Endothelial cell (in vitro differentiated cells): ENCODE measurements around the gene CPLX3. TPM values are rescaled to one million over a fixed set of nuclear protein-coding genes. Genes with fewer than 3 reads are reported as not detected.

Experiments used
- DNase-seq: peaks from one replicate; pipeline ENCODE4 v3.0.0; 2021; ENCODE audit warnings: low spot score
- H3K27ac Mint-ChIP-seq: one replicate; pipeline ENCODE4 v1.8.0; 2021; ENCODE audit warnings: mixed read lengths, inconsistent platforms; ENCODE audit not compliant: unreplicated experiment
- H3K27me3 Mint-ChIP-seq: one replicate; pipeline ENCODE4 v1.8.0; 2021; ENCODE audit warnings: mild to moderate bottlenecking, moderate library complexity, mixed read lengths, inconsistent platforms; ENCODE audit not compliant: unreplicated experiment
- H3K36me3 Mint-ChIP-seq: one replicate; pipeline ENCODE4 v1.8.0; 2021; ENCODE audit warnings: mild to moderate bottlenecking, low read depth, mixed read lengths, inconsistent platforms; ENCODE audit not compliant: unreplicated experiment
- H3K4me1 Mint-ChIP-seq: one replicate; pipeline ENCODE4 v1.8.0; 2021; ENCODE audit warnings: mild to moderate bottlenecking, mixed read lengths, inconsistent platforms; ENCODE audit not compliant: unreplicated experiment
- H3K4me3 Mint-ChIP-seq: one replicate; pipeline ENCODE4 v1.8.0; 2021; ENCODE audit warnings: mild to moderate bottlenecking, mixed read lengths, inconsistent platforms; ENCODE audit not compliant: unreplicated experiment
- H3K9me3 Mint-ChIP-seq: one replicate; pipeline ENCODE4 v1.8.0; 2021; ENCODE audit warnings: mixed read lengths, inconsistent platforms; ENCODE audit not compliant: unreplicated experiment
- CTCF ChIP-seq: fragments of 200-600 bp; sonication (generic); IDR thresholded peaks from one replicate; pipeline ENCODE4 v1.5.0; 2021; ENCODE audit warnings: antibody characterized with exemption; ENCODE audit not compliant: unreplicated experiment
- total RNA-seq: library from RNA; stranded (reverse); fragmentation: NEBNext Ultra II Directional; extraction: Animal tissue kit (Norgen Biotek cat#: 25700); gene quantifications from one replicate; pipeline ENCODE4 v1.2.1, GENCODE V29; 2021; ENCODE audit not compliant: unreplicated experiment

CPLX3 gene
- total RNA-seq, 1 donor from 2014 or later = not detected

DNA sequence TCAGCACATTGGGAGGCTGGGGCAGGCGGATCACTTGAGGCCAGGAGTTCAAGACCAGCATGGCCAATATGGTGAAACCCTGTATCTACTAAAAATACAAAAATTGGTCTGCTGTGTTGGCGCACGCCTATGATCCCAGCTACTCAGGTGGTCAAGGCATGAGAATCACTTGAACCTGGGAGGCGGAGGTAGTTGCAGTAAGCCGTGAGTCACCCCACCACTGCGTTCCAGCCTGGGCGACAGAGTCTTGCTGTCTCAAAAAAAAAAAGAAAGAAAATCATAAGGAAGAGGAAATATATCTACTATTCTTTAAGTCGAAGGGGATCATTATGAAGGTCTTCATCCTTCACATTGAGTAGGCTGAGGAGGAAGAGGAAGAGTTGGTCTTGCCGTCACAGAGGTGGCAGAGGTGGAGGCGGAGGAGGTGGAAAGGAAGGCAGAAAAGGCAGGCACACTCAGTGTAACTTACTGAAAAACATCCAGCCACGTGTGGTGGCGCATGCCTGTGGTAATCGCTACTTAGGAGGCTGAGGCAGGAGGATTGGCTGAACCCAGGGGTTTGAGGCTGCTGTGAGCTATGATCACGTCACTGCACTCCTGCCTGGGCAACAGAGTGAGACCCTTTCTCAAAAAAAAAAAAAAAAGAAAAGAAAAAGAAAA, 30.3 kb upstream of the CPLX3 start:
- peaks cover 7% of the 10 kb centered on the region for H3K4me1 Mint-ChIP-seq
- no peaks in the 10 kb centered on the region for H3K9me3 Mint-ChIP-seq
- no peak for DNase-seq
- H3K27me3 Mint-ChIP-seq = peaks cover 4% of the 10 kb centered on the region
- no peak overlapping the region for H3K27ac Mint-ChIP-seq
- peaks cover 7% of the 10 kb centered on the region for H3K36me3 Mint-ChIP-seq
- no peak for TF ChIP-seq CTCF
- peak overlapping the region; percentile 6 for H3K4me3 Mint-ChIP-seq

- no peak for DNase-seq
- no peaks in the 10 kb centered on the region for H3K9me3 Mint-ChIP-seq
- TF ChIP-seq CTCF = no peak
- no peak overlapping the region for H3K4me3 Mint-ChIP-seq
- H3K36me3 Mint-ChIP-seq = peaks cover 9% of the 10 kb centered on the region
- peaks cover 5% of the 10 kb centered on the region for H3K4me1 Mint-ChIP-seq
- H3K27me3 Mint-ChIP-seq = peaks cover 6% of the 10 kb centered on the region
- no peak overlapping the region for H3K27ac Mint-ChIP-seq
Observed at GRCh38 chr15:74798388-74799254, 27.8 kb upstream of the CPLX3 start.

- peaks cover 16% of the 10 kb centered on the region for H3K36me3 Mint-ChIP-seq
- no peak overlapping the region for H3K27ac Mint-ChIP-seq
- peaks cover 5% of the 10 kb centered on the region for H3K4me1 Mint-ChIP-seq
- no peak for TF ChIP-seq CTCF
- no peak for DNase-seq
- no peak overlapping the region for H3K4me3 Mint-ChIP-seq
- H3K9me3 Mint-ChIP-seq = no peaks in the 10 kb centered on the region
- peaks cover 6% of the 10 kb centered on the region for H3K27me3 Mint-ChIP-seq
Observed at GRCh38 chr15:74799255-74799855, 27.1 kb upstream of the CPLX3 start.

DNA sequence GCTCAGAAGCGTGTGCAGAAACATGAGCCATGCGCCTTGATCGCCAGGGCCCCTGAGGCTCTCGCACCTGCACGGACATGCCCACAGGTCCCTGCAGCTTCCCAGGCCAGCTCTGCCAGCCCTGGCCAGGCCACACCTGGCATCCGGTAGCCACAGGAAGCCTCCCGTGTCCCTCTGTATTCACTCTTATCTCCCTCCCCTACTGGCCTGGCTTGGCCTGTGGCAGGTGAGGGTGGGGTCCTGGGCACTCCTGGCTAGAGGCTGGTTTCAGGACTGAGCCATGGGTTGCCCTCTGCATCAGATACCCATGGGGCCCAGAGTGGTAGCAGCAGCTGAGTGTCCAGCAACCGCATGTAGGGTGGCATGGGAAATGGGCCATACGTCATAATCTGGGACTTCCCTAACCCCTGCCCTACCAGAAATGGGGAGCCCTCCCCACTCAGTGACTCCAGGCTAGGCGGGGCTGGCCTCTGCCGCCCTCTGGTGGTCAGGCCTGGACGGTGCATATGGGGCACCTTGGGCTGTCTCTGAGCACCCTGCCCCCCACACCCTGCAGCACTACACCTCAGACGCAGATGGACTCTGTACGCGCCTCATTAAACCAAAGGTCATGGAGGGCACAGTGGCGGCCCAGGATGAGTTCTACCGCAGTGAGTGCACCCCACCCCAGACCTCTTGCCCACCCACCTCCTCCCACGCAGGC, 26.4 kb upstream of the CPLX3 start:
- Mint-ChIP-seq H3K9me3 (no peaks in the 10 kb centered on the region), H3K36me3 (peaks cover 19% of the 10 kb centered on the region), H3K27me3 (peaks cover 9% of the 10 kb centered on the region), H3K4me1 (peaks cover 3% of the 10 kb centered on the region), H3K27ac (no peak overlapping the region), H3K4me3 (no peak overlapping the region)
- DNase-seq = peak; percentile 75
- TF ChIP-seq CTCF = peak; percentile 91
